MV-4-11 (cell line): Measurements from ENCODE around the gene SELENOF.
"Not testable (repeated sequence)": the region's sequence is repeated elsewhere in the genome, so short reads cannot be mapped to it uniquely, and the experiment has no call there.

Experiments used
- DNase-seq: peaks from one replicate; lab custom pipeline; 2025; lab: John Stamatoyannopoulos, UW

SELENOF gene

GRCh38 chr1:86915737-86916235 lies 1.9 kb upstream of the SELENOF start:
- no peak for DNase-seq

GRCh38 chr1:86914998-86915736 lies 1.2 kb upstream of the SELENOF start:
- DNase-seq, result peak; percentile 42

- no peak for DNase-seq
Observed at GRCh38 chr1:86914601-86914997, 673 bp upstream of the SELENOF start, which contains the start of gene HS2ST1. Gene HS2ST1, plus strand, starts transcription at chr1:86914635.

- peak; percentile 31 for DNase-seq
Observed at GRCh38 chr1:86913399-86913895, 479 bp downstream of the SELENOF start.

GRCh38 chr1:86912281-86912900 lies 1.5 kb downstream of the SELENOF start:
- DNase-seq, result no peak

- DNase-seq, result no peak
Observed at GRCh38 chr1:86906419-86906818, 7.5 kb downstream of the SELENOF start.

GRCh38 chr1:86905875-86906274 lies 8.1 kb downstream of the SELENOF start:
- no peak for DNase-seq

- DNase-seq, result not testable (repeated sequence)
Observed at GRCh38 chr1:86899401-86899800, 14.5 kb downstream of the SELENOF start.

- DNase-seq, result no peak
Observed at GRCh38 chr1:86888327-86888726, 25.6 kb downstream of the SELENOF start.

- peak; percentile 60 for DNase-seq
Observed at GRCh38 chr1:86887479-86888162, 26.3 kb downstream of the SELENOF start.

GRCh38 chr1:86875722-86876121 lies 38.2 kb downstream of the SELENOF start:
- DNase-seq, result no peak

GRCh38 chr1:86872086-86872485 lies 41.8 kb downstream of the SELENOF start:
- no peak for DNase-seq

GRCh38 chr1:86871001-86871400 lies 42.9 kb downstream of the SELENOF start:
- no peak for DNase-seq

- peak; percentile 30 for DNase-seq
Observed at GRCh38 chr1:86868477-86868876, 45.4 kb downstream of the SELENOF start.

GRCh38 chr1:86867278-86867677 lies 46.6 kb downstream of the SELENOF start:
- DNase-seq, result not testable (repeated sequence)

- DNase-seq, result no peak
Observed at GRCh38 chr1:86866665-86867064, 47.3 kb downstream of the SELENOF start.

GRCh38 chr1:86865973-86866637 lies 47.8 kb downstream of the SELENOF start:
- DNase-seq, result no peak

GRCh38 chr1:86862920-86863319 lies 51.0 kb downstream of the SELENOF start:
- no peak for DNase-seq

- no peak for DNase-seq
Observed at GRCh38 chr1:86861424-86861823, 52.5 kb downstream of the SELENOF start.

GRCh38 chr1:86860424-86860823 lies 53.5 kb downstream of the SELENOF start:
- no peak for DNase-seq

- DNase-seq, result no peak
Observed at GRCh38 chr1:86860020-86860419, 53.9 kb downstream of the SELENOF start.
